IMR-90 (cell line): ENCODE results near the gene GJC2. TPM values are rescaled to one million over a fixed set of nuclear protein-coding genes. Genes with fewer than 3 reads are reported as not detected.

Experiments used
- ATAC-seq: fragments of 200-7000 bp; cut with Tn5 transposase; 2 replicates; pipeline ENCODE4 v1.9.1; 2020; ENCODE audit warnings: low read depth, mild to moderate bottlenecking, moderate library complexity
- BruUV-seq: library from RNA; stranded (reverse); fragments of 400-500 nt; replicated peaks from 2 replicates; lab custom pipeline; 2021; lab: Mats Ljungman, UMichigan
- CTCF ChIA-PET: fragments of 300-600 bp; formaldehyde crosslinking; extraction: SDS; loops from one replicate; lab custom pipeline; 2021; ENCODE audit warnings: antibody characterized with exemption; lab: Yijun Ruan, JAX
- POLR2A ChIA-PET: fragments of 300-600 bp; sonication (Branson Sonifier 250); formaldehyde crosslinking; loops from one replicate; lab custom pipeline; 2022; ENCODE audit warnings: antibody characterized with exemption; ENCODE audit not compliant: unreplicated experiment; lab: Charles Lee
- DNase-seq: peaks from one replicate; pipeline ENCODE4 v3.0.0; 2013
- H2AFZ ChIP-seq: replicated peaks from 2 replicates; pipeline ENCODE3; 2013; ENCODE audit warnings: low read length, mild to moderate bottlenecking; ENCODE audit not compliant: poor library complexity
- H2AK5ac ChIP-seq: 2 replicates; pipeline ENCODE4 v1.6.1; 2013; ENCODE audit warnings: low read depth, low read length, inconsistent platforms
- H2AK9ac ChIP-seq: replicated peaks from 2 replicates; pipeline ENCODE3; 2013; ENCODE audit warnings: mild to moderate bottlenecking, low read depth, low read length, moderate library complexity; ENCODE audit not compliant: poor library complexity
- H2BK120ac ChIP-seq: 2 replicates; pipeline ENCODE4 v1.6.1; 2013; ENCODE audit warnings: low read depth, low read length, inconsistent platforms
- H2BK15ac ChIP-seq: 3 replicates; pipeline ENCODE4 v1.6.1; 2013; ENCODE audit warnings: low read depth, low read length, inconsistent platforms
- H2BK20ac ChIP-seq: 2 replicates; pipeline ENCODE4 v1.6.1; 2013; ENCODE audit warnings: low read depth, mild to moderate bottlenecking, inconsistent platforms, low read length, moderate library complexity
- H2BK5ac ChIP-seq: 2 replicates; pipeline ENCODE4 v1.6.1; 2013; ENCODE audit warnings: mild to moderate bottlenecking, low read depth, low read length, inconsistent platforms; ENCODE audit not compliant: poor library complexity, severe bottlenecking
- H3K14ac ChIP-seq: replicated peaks from 2 replicates; pipeline ENCODE4 v1.6.1; 2013; ENCODE audit warnings: low read depth, low read length, inconsistent platforms
- H3K18ac ChIP-seq: 2 replicates; pipeline ENCODE4 v1.6.1; 2013; ENCODE audit warnings: low read depth, low read length, control low read depth
- H3K23ac ChIP-seq: 2 replicates; pipeline ENCODE4 v1.6.1; 2013; ENCODE audit warnings: low read depth, low read length, inconsistent platforms
- H3K27ac ChIP-seq: 2 replicates; pipeline ENCODE4 v1.5.1; 2013; ENCODE audit warnings: mild to moderate bottlenecking, control low read depth, low read length; ENCODE audit not compliant: insufficient read depth
- H3K27me3 ChIP-seq: 2 replicates; pipeline ENCODE4 v1.6.1; 2013; ENCODE audit warnings: low read length; ENCODE audit not compliant: control insufficient read depth, insufficient read depth
- H3K36me3 ChIP-seq: 2 replicates; pipeline ENCODE4 v1.6.1; 2013; ENCODE audit warnings: low read length, mixed read lengths; ENCODE audit not compliant: control insufficient read depth, insufficient read depth
- H3K4ac ChIP-seq: 2 replicates; pipeline ENCODE4 v1.6.1; 2013; ENCODE audit warnings: low read depth, low read length, inconsistent platforms
- H3K4me1 ChIP-seq: 2 replicates; pipeline ENCODE4 v1.6.1; 2013; ENCODE audit warnings: low read length, mixed read lengths; ENCODE audit not compliant: control insufficient read depth, insufficient read depth
- H3K4me2 ChIP-seq: 2 replicates; pipeline ENCODE4 v1.6.1; 2013; ENCODE audit warnings: low read depth, mild to moderate bottlenecking, control low read depth, low read length, moderate library complexity
- H3K4me3 ChIP-seq: 2 replicates; pipeline ENCODE4 v1.5.1; 2013; ENCODE audit warnings: low read depth, mild to moderate bottlenecking, control low read depth, low read length, moderate library complexity; ENCODE audit not compliant: insufficient read depth
- H3K56ac ChIP-seq: 2 replicates; pipeline ENCODE4 v1.6.1; 2013; ENCODE audit warnings: low read length, inconsistent platforms; ENCODE audit not compliant: insufficient read depth; ENCODE audit errors: extremely low read depth
- H3K79me1 ChIP-seq, 2 experiments: 2 replicates each; pipeline ENCODE4 v1.6.1; 2013; ENCODE audit warnings: low read length in 2 of 2, inconsistent platforms in 1 of 2, low read depth in 1 of 2
- H3K9ac ChIP-seq: 2 replicates; pipeline ENCODE4 v1.6.1; 2013; ENCODE audit warnings: low read depth, low read length, control low read depth
- H3K9me1 ChIP-seq: 2 replicates; pipeline ENCODE4 v1.6.1; 2013; ENCODE audit warnings: low read length, inconsistent platforms; ENCODE audit not compliant: insufficient read depth
- H3K9me3 ChIP-seq: 2 replicates; pipeline ENCODE4 v1.6.1; 2013; ENCODE audit warnings: low read length; ENCODE audit not compliant: control insufficient read depth, insufficient read depth
- H4K20me1 ChIP-seq: 2 replicates; pipeline ENCODE4 v1.6.1; 2013; ENCODE audit warnings: low read length, inconsistent platforms; ENCODE audit not compliant: insufficient read depth
- H4K5ac ChIP-seq: 2 replicates; pipeline ENCODE4 v1.6.1; 2013; ENCODE audit warnings: mild to moderate bottlenecking, low read depth, low read length, control low read depth
- H4K8ac ChIP-seq, 2 experiments: 2 replicates each; pipeline ENCODE4 v1.6.1; 2013; ENCODE audit warnings: low read depth in 2 of 2, low read length in 2 of 2, control low read depth in 1 of 2, inconsistent platforms in 1 of 2
- H4K91ac ChIP-seq: 2 replicates; pipeline ENCODE4 v1.6.1; 2013; ENCODE audit warnings: low read depth, low read length, inconsistent platforms; ENCODE audit not compliant: insufficient read depth
- BHLHE40 ChIP-seq: fragments of 150-350 bp; IDR thresholded peaks from 2 replicates; pipeline ENCODE4 v1.6.1; 2016; ENCODE audit warnings: mild to moderate bottlenecking, low read depth, low read length
- CEBPB ChIP-seq: IDR thresholded peaks from 2 replicates; pipeline ENCODE4 v1.6.1; 2012; ENCODE audit warnings: low read depth, low read length, improper control_type of control experiment
- CHD1 ChIP-seq: IDR thresholded peaks from 2 replicates; pipeline ENCODE4 v1.6.1; 2012; ENCODE audit warnings: low read depth, low read length, improper control_type of control experiment
- FOS ChIP-seq: fragments of 150-350 bp; IDR thresholded peaks from 2 replicates; pipeline ENCODE4 v1.6.1; 2016; ENCODE audit warnings: low read depth, low read length
- MAFK ChIP-seq: IDR thresholded peaks from 2 replicates; pipeline ENCODE4 v1.6.1; 2012; ENCODE audit warnings: low read depth, low read length, improper control_type of control experiment
- MAZ ChIP-seq: IDR thresholded peaks from 2 replicates; pipeline ENCODE4 v1.6.1; 2012; ENCODE audit warnings: low read depth, mild to moderate bottlenecking, low read length, improper control_type of control experiment, moderate library complexity, borderline replicate concordance
- MXI1 ChIP-seq: IDR thresholded peaks from 2 replicates; pipeline ENCODE4 v1.6.1; 2012; ENCODE audit warnings: low read depth, mild to moderate bottlenecking, low read length, moderate library complexity, borderline replicate concordance
- NFE2L2 ChIP-seq: fragments of 150-350 bp; IDR thresholded peaks from 2 replicates; pipeline ENCODE4 v1.6.1; 2016; ENCODE audit warnings: low read depth, mild to moderate bottlenecking, low read length
- POLR2A ChIP-seq: IDR thresholded peaks from 2 replicates; pipeline ENCODE4 v1.6.1; 2012; ENCODE audit warnings: mild to moderate bottlenecking, low read depth, low read length
- RAD21 ChIP-seq: IDR thresholded peaks from 2 replicates; pipeline ENCODE4 v1.6.1; 2012; ENCODE audit warnings: low read length, improper control_type of control experiment
- RCOR1 ChIP-seq: IDR thresholded peaks from 2 replicates; pipeline ENCODE4 v1.6.1; 2012; ENCODE audit warnings: mild to moderate bottlenecking, low read length, improper control_type of control experiment; ENCODE audit not compliant: insufficient replicate concordance
- RFX5 ChIP-seq: IDR thresholded peaks from 2 replicates; pipeline ENCODE4 v1.8.0; 2012; ENCODE audit warnings: low read depth, mild to moderate bottlenecking, low read length, moderate library complexity
- SMC3 ChIP-seq: fragments of 150-350 bp; IDR thresholded peaks from 2 replicates; pipeline ENCODE4 v1.6.1; 2016; ENCODE audit warnings: low read depth, mild to moderate bottlenecking, antibody characterized with exemption, low read length, moderate library complexity
- USF2 ChIP-seq: fragments of 150-350 bp; IDR thresholded peaks from 2 replicates; pipeline ENCODE4 v1.6.1; 2017; ENCODE audit warnings: mild to moderate bottlenecking, antibody characterized with exemption, low read length, low read depth
- WGBS, 2 experiments: methylation state at CpG; one replicate each; pipeline versions ENCODE4 v1.1.5 to v1.1.7; 2013; ENCODE audit warnings: missing lambda C conversion rate in 2 of 2; ENCODE audit not compliant: insufficient read length in 1 of 2; ENCODE audit errors: extremely low coverage in 2 of 2; 5-methylcytosine and 5-hydroxymethylcytosine counted together
- dilution Hi-C: fragments of 300-500 bp; cut with HindIII; formaldehyde crosslinking; loops from one replicate; pipeline ENCODE4 v1.14.3; 2018; ENCODE audit warnings: low sequenced_read_pairs; ENCODE audit not compliant: unreplicated experiment
- in situ Hi-C: fragments of 300-500 bp; cut with MboI; formaldehyde crosslinking; loops from 3 replicates; pipeline ENCODE4 v1.14.3; 2019; ENCODE audit warnings: low sequenced_read_pairs, inconsistent platforms, mixed read lengths
- intact Hi-C: fragments of 100-400 bp; cut with micrococcal nuclease; formaldehyde crosslinking; loops from 2 replicates; pipeline ENCODE4 v1.10.0; 2022
- polyA plus RNA-seq, 3 experiments: library from polyadenylated mRNA; depleted of rRNA; stranded (reverse); fragments of >200 nt; gene quantifications; 2 replicates each; pipeline ENCODE4 v1.2.3, GENCODE V29; 2012; ENCODE audit warnings: low replicate concordance in 1 of 3
- total RNA-seq: library from RNA; depleted of rRNA; stranded (reverse); fragments of >200 nt; gene quantifications from 2 replicates; pipeline ENCODE4 v1.2.3, GENCODE V29; 2012
- TF ChIP-seq, protein P1 (sequence below): fragments of 150-350 bp; IDR thresholded peaks from 2 replicates; pipeline ENCODE4 v1.6.1; 2016; ENCODE audit warnings: low read depth, mild to moderate bottlenecking, low read length, moderate library complexity, borderline replicate concordance
- TF ChIP-seq, protein P2 (sequence below): conservative IDR thresholded peaks from 2 replicates; pipeline ENCODE4 v1.5.1; 2012; ENCODE audit warnings: mild to moderate bottlenecking, low read depth, low read length, improper control_type of control experiment

GJC2 gene
- total and polyA plus RNA-seq, 2 of the 4 experiments (the other 2 are of a cell fraction): 1.1 to 1.7 TPM

GRCh38 chr1:228194436-228194835, 44.7 kb downstream of the GJC2 start:
- H4K5ac ChIP-seq: no peak overlapping the region
- H3K9ac ChIP-seq: no peak overlapping the region
- DNase-seq: no peak
- ChIA-PET POLR2A (interaction anchor here (0.8 kb wide), 1 partner anchor 10 kb away, joined by 4 read pairs; no protein-coding TSS in a partner anchor), CTCF (no interaction called here)
- BruUV-seq: no TSS peak
- no peak overlapping the region for H2AK9ac ChIP-seq
- no peak overlapping the region for H4K8ac ChIP-seq
- H3K9me1 ChIP-seq: no peaks in the 10 kb centered on the region; the same call in 1 of the 2 replicates
- no peak overlapping the region for H4K91ac ChIP-seq
- intact Hi-C loops (no loop called here), dilution Hi-C loops (no loop called here), in situ Hi-C loops (no loop called here)
- no peak overlapping the region for H2AK5ac ChIP-seq
- ATAC-seq: no peak
- no peak overlapping the region for H3K23ac ChIP-seq
- H3K56ac ChIP-seq: no peak overlapping the region
- no peak overlapping the region for H3K27ac ChIP-seq
- H3K4me3 ChIP-seq: no peak overlapping the region
- no peaks in the 10 kb centered on the region for H3K36me3 ChIP-seq
- H3K4me1 ChIP-seq: no peaks in the 10 kb centered on the region
- H2BK15ac ChIP-seq: no peak overlapping the region
- no peaks in the 10 kb centered on the region for H4K20me1 ChIP-seq
- no peak overlapping the region for H3K4ac ChIP-seq
- H2BK5ac ChIP-seq: no peak overlapping the region
- TF ChIP-seq MXI1 (no peak), BHLHE40 (no peak), POLR2A (no peak), RCOR1 (no peak), MAFK (no peak), NFE2L2 (no peak), USF2 (no peak), RAD21 (no peak), MAZ (no peak), RFX5 (no peak), SMC3 (no peak), FOS (no peak), CHD1 (no peak), CEBPB (no peak)
- TF ChIP-seq, protein P1, sequence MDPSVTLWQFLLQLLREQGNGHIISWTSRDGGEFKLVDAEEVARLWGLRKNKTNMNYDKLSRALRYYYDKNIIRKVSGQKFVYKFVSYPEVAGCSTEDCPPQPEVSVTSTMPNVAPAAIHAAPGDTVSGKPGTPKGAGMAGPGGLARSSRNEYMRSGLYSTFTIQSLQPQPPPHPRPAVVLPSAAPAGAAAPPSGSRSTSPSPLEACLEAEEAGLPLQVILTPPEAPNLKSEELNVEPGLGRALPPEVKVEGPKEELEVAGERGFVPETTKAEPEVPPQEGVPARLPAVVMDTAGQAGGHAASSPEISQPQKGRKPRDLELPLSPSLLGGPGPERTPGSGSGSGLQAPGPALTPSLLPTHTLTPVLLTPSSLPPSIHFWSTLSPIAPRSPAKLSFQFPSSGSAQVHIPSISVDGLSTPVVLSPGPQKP: no peak
- TF ChIP-seq, protein P2, sequence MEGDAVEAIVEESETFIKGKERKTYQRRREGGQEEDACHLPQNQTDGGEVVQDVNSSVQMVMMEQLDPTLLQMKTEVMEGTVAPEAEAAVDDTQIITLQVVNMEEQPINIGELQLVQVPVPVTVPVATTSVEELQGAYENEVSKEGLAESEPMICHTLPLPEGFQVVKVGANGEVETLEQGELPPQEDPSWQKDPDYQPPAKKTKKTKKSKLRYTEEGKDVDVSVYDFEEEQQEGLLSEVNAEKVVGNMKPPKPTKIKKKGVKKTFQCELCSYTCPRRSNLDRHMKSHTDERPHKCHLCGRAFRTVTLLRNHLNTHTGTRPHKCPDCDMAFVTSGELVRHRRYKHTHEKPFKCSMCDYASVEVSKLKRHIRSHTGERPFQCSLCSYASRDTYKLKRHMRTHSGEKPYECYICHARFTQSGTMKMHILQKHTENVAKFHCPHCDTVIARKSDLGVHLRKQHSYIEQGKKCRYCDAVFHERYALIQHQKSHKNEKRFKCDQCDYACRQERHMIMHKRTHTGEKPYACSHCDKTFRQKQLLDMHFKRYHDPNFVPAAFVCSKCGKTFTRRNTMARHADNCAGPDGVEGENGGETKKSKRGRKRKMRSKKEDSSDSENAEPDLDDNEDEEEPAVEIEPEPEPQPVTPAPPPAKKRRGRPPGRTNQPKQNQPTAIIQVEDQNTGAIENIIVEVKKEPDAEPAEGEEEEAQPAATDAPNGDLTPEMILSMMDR: no peak
- no peaks in the 10 kb centered on the region for H3K79me1 ChIP-seq
- H3K4me2 ChIP-seq: no peak overlapping the region
- no peak overlapping the region for H2BK20ac ChIP-seq
- no peak overlapping the region for H3K18ac ChIP-seq
- H2BK120ac ChIP-seq: no peak overlapping the region
- no peaks in the 10 kb centered on the region for H3K27me3 ChIP-seq
- H3K14ac ChIP-seq: no peak overlapping the region
- H2AFZ ChIP-seq: no peak overlapping the region
- H3K9me3 ChIP-seq: peaks cover 5% of the 10 kb centered on the region
- WGBS, 2 experiments: no CpG with 5 or more reads among the region's 3 CpGs
